Cardiac muscle cell (in vitro differentiated cells and primary cell): ENCODE data around the gene SRSF8. TPM values are rescaled to one million over a fixed set of nuclear protein-coding genes. Genes with fewer than 3 reads are reported as not detected.
"Not testable (repeated sequence)": the region's sequence is repeated elsewhere in the genome, so short reads cannot be mapped to it uniquely, and the experiment has no call there.

ENCODE experiments used
- DNase-seq, 2 donors: peaks; one replicate each; pipeline versions ENCODE4 v3.0.0 to v3.0.0-alpha.2; 2010 to 2017; ENCODE audit warnings: low read depth in 1 of 2, low spot score in 1 of 2
- H3K27ac ChIP-seq: fragments of 200-600 bp; sonication (generic); 2 replicates; pipeline ENCODE4 v1.5.1; 2016
- H3K27me3 ChIP-seq: fragments of 200-600 bp; sonication (generic); 2 replicates; pipeline ENCODE4 v1.6.0; 2016; ENCODE audit warnings: control low read depth
- H3K36me3 ChIP-seq: fragments of 200-600 bp; sonication (generic); 2 replicates; pipeline ENCODE4 v1.5.1; 2016; ENCODE audit warnings: control low read depth
- H3K4me1 ChIP-seq: fragments of 200-600 bp; sonication (generic); 2 replicates; pipeline ENCODE4 v1.8.1; 2017; ENCODE audit warnings: low read depth, mild to moderate bottlenecking, mixed run types
- H3K4me3 ChIP-seq: fragments of 200-600 bp; sonication (generic); 2 replicates; pipeline ENCODE4 v1.5.1; 2016; ENCODE audit warnings: mild to moderate bottlenecking
- H3K9me3 ChIP-seq: fragments of 200-600 bp; sonication (generic); 2 replicates; pipeline ENCODE4 v1.5.1; 2017; ENCODE audit warnings: low read depth, mild to moderate bottlenecking, control low read depth
- CTCF ChIP-seq: IDR thresholded peaks from 2 replicates; pipeline ENCODE4 v1.5.1; 2012; ENCODE audit warnings: low read depth, mild to moderate bottlenecking, low read length
- polyA plus RNA-seq: library from polyadenylated mRNA; unstranded; fragments of >200 nt; fragmentation: Nextera tagmentation; extraction: Ambion mirVana; gene quantifications from 2 replicates; pipeline ENCODE4 v1.2.1, GENCODE V29; 2016
- total RNA-seq: library from RNA; depleted of rRNA; stranded (reverse); fragments of >200 nt; gene quantifications from 2 replicates; pipeline ENCODE4 v1.2.3, GENCODE V29; 2016

The SRSF8 gene
- total and polyA plus RNA-seq, 2 experiments from 2014 or later: 19.0 to 43.0 TPM

GRCh38 chr11:95103701-95104100, 37.0 kb downstream of the SRSF8 start:
- Histone ChIP-seq H3K4me1 (peaks cover 14% of the 10 kb centered on the region), H3K27ac (no peak overlapping the region), H3K27me3 (no peaks in the 10 kb centered on the region), H3K36me3 (no peaks in the 10 kb centered on the region), H3K9me3 (no peaks in the 10 kb centered on the region), H3K4me3 (no peak overlapping the region)
- no peak for TF ChIP-seq CTCF
- no peak for DNase-seq

- no peak overlapping the region for H3K27ac ChIP-seq
- no peak for TF ChIP-seq CTCF
- H3K36me3 ChIP-seq: no peaks in the 10 kb centered on the region
- peaks cover 14% of the 10 kb centered on the region for H3K4me1 ChIP-seq
- DNase-seq: no peak
- H3K4me3 ChIP-seq: no peak overlapping the region
- no peaks in the 10 kb centered on the region for H3K27me3 ChIP-seq
- no peaks in the 10 kb centered on the region for H3K9me3 ChIP-seq
Measured at GRCh38 chr11:95104121-95104830, 37.6 kb downstream of the SRSF8 start.

- no peaks in the 10 kb centered on the region for H3K36me3 ChIP-seq
- no peak for TF ChIP-seq CTCF
- H3K4me1 ChIP-seq: peaks cover 14% of the 10 kb centered on the region
- H3K9me3 ChIP-seq: no peaks in the 10 kb centered on the region
- no peak for DNase-seq
- H3K27ac ChIP-seq: no peak overlapping the region
- H3K27me3 ChIP-seq: no peaks in the 10 kb centered on the region
- no peak overlapping the region for H3K4me3 ChIP-seq
Measured at GRCh38 chr11:95104856-95105255, 38.1 kb downstream of the SRSF8 start.

GRCh38 chr11:95108159-95108611, 41.5 kb downstream of the SRSF8 start:
- peak in 1 of 2 donors; percentile 81 for DNase-seq
- TF ChIP-seq CTCF: no peak
- H3K4me3 ChIP-seq: no peak overlapping the region
- no peaks in the 10 kb centered on the region for H3K36me3 ChIP-seq
- peaks cover 14% of the 10 kb centered on the region for H3K4me1 ChIP-seq
- no peaks in the 10 kb centered on the region for H3K27me3 ChIP-seq
- H3K27ac ChIP-seq: no peak overlapping the region
- H3K9me3 ChIP-seq: no peaks in the 10 kb centered on the region

- peak in 1 of 2 donors; percentile 51 for DNase-seq
- H3K27ac ChIP-seq: no peak overlapping the region
- no peak for TF ChIP-seq CTCF
- H3K36me3 ChIP-seq: no peaks in the 10 kb centered on the region
- no peaks in the 10 kb centered on the region for H3K27me3 ChIP-seq
- peaks cover 14% of the 10 kb centered on the region for H3K4me1 ChIP-seq
- H3K4me3 ChIP-seq: no peak overlapping the region
- no peaks in the 10 kb centered on the region for H3K9me3 ChIP-seq
Measured at GRCh38 chr11:95108671-95109551, 42.2 kb downstream of the SRSF8 start.

- H3K4me1 ChIP-seq: peaks cover 14% of the 10 kb centered on the region
- not testable (repeated sequence) for H3K36me3 ChIP-seq, H3K9me3 ChIP-seq, H3K27ac ChIP-seq, DNase-seq, H3K4me3 ChIP-seq, H3K27me3 ChIP-seq
Measured at GRCh38 chr11:95111471-95111870, 44.8 kb downstream of the SRSF8 start.
